HG03064 (cell line): ENCODE data around the gene FHL2.
"Not testable (repeated sequence)": the region's sequence is repeated elsewhere in the genome, so short reads cannot be mapped to it uniquely, and the experiment has no call there.

Experiments
- ATAC-seq: cut with Tn5 transposase; IDR thresholded peaks from one replicate; pipeline ENCODE4 v1.9.1; 2021; ENCODE audit warnings: low read depth; ENCODE audit not compliant: unreplicated experiment

Gene FHL2

DNA sequence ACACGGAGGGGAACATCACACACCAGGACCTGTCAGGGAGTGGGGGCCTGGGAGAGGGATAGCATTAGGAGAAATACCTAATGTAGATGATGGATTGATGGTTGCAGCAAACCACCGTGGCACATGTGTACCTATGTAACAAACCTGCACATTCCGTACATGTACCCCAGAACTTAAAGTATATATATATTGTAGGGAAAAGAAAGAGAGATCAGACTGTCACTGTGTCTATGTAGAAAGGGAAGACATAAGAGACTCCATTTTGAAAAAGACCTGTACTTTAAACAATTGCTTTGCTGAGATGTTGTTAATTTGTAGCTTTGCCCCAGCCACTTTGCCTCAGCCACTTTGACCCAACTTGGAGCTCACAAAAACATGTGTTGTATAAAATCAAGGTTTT is 26.0 kb upstream of the FHL2 start:
- ATAC-seq = not testable (repeated sequence)

- ATAC-seq = no peak
These were observed 23.9 kb upstream of the FHL2 start for GRCh38 chr2:105422801-105423200.

DNA sequence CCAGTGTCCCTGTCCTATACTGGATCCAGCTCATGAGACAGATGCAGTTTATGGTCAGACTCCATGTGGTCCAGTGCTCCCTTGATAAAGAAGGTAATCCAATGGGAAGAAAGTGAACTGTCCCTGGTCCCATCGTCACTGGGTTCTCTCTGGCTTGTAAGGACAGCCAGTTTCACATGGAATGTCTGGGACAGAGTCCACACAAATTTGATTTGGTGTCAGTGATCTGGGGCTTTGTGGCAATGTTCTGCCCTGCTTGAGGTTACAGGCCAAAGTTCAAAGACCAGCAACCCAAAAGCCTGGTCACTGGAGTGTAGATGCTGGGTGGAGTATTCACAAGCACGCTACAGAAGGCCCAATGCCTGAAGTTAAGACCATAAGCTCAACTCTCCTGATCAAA is 22.2 kb upstream of the FHL2 start:
- ATAC-seq = no peak

GRCh38 chr2:105418522-105418921 is 19.7 kb upstream of the FHL2 start:
- no peak for ATAC-seq

GRCh38 chr2:105417857-105418436 is 19.1 kb upstream of the FHL2 start:
- no peak for ATAC-seq

DNA sequence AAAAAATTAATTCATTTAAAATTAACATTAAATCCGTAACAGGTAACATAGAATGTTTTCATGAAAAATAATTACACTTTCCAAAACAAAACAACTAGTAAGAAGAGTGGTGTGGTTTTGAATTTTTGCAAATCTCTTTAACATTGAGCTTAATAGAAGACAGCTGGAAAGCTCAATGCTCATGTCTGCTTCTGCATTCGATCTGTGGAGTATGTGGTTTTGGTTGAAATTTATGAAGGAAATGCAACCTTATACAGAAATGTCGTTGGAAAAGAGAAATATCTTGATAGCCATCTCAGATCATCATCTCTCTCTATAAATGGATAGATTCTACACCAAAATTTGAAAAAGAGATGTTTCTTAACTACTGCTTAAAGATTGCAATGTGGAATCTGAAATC is 17.3 kb upstream of the FHL2 start:
- ATAC-seq = no peak

DNA sequence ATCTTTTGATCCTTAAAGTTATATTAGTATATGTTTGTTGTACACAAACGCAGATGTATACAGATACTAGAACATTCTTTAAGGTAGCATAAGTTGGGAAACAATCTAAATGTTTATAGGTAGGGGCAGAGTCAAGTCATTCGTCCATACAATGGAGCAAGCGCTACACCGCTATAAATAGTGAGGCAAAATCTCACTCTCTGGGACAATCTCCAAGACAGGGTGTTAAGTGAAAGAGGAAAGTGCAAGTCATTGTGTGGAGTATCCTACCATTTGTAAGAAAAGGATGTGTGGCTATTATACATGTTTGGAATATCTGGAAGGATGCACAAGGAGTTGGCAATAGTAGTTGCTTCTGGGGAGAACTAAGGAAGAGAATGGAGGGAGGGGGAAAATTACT is 16.2 kb upstream of the FHL2 start:
- no peak for ATAC-seq

GRCh38 chr2:105413206-105413605 is 14.4 kb upstream of the FHL2 start:
- ATAC-seq = no peak

- ATAC-seq = no peak
These were observed 13.7 kb upstream of the FHL2 start for GRCh38 chr2:105412584-105412983.

GRCh38 chr2:105411720-105412407 is 13.0 kb upstream of the FHL2 start:
- no peak for ATAC-seq

DNA sequence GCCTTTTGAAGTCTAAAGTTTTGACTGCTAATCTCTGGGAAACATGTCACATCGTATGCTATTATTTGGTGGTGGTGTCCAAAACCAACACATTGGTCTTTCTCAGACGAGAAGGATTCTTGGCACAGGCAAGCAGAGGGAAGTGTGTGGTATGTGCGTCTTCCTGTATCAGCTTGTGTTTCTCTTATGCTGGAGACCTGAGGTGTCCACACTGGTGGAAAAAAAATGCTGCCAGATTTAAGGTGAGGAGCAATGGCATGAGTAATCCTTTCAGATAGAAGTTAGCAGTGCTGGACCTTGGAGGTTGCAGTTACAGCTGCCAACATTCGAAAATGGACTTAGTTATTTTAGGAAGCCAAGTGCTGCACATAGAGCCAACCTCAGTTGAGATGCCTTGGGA is 11.7 kb upstream of the FHL2 start:
- ATAC-seq = no peak

GRCh38 chr2:105409717-105410116 is 10.9 kb upstream of the FHL2 start:
- ATAC-seq = no peak

DNA sequence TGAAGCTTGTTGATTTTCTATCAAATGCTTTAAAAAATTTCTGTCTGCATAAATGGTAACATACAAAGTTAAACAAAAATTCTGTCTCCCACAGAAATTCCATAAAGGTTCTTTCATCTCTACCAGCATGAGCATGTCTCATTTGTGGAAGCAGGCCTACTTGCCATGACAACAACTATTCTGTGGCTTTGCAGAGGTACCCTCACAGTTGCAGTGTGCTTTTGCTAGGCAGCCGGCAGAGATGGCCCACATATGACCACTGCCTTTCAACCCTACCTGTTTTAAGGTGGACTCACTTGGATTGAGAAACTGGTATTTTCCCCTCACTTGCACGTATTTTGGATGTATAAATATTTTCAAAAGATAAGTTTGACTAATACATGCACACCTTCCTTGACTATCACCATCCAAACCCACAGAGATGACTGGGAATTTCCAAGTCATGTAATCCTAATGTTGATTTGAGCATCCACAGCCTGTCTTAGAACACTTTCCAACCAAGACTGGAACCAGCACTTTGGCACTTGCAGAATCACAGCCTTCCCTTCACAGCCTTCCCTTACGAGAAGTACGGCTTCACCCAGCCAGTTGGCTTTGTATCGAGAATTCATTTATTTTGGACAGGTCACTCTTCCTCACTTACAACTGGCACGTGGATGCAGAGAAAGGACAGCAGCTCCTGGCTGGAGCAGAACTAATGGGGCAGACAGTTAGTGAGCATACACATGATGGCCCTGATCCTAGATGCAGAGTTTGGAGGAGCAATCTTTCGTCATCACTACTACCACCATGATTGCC is 9.3 kb upstream of the FHL2 start:
- no peak for ATAC-seq

DNA sequence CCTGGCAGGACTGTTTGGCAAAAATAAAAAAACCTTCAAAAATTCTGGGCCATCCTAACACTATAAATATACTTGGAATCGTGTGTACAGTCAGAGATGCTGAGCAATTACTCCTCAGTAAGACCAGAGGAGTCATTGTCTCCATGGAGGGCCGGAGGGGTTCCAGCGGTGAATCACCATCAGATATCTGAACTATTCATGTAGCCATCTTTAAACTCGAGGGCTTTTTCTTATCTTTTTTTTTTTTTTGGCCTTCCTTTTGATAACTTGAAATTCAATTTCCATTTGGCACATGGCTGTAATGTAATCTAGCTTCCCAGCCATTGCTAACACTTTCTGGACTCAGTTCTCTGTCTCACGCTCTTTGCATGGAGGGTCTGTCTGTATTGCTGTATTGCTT is 7.4 kb upstream of the FHL2 start:
- ATAC-seq = no peak

DNA sequence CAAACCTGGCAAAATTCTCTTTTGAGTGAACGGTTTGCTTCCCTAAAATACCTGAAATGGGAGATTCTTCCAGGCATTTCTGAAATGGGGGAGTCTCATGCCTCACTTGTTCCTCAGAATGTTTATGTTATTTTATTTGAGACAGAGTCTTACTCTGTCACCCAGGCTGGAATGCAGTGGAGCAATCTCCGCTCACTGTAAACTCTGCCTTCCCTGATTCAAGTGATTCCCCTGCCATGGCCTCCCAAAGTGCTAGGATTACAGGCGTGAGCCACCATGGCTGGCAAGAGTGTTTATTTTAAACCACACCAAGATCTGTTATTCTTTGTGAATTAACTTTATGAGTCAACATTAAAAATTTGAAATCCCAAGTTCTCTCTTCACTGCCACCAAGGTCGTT is 6.4 kb upstream of the FHL2 start:
- no peak for ATAC-seq

GRCh38 chr2:105404736-105405135 is 5.9 kb upstream of the FHL2 start:
- no peak for ATAC-seq

GRCh38 chr2:105403783-105404698 is 5.2 kb upstream of the FHL2 start:
- ATAC-seq = no peak

DNA sequence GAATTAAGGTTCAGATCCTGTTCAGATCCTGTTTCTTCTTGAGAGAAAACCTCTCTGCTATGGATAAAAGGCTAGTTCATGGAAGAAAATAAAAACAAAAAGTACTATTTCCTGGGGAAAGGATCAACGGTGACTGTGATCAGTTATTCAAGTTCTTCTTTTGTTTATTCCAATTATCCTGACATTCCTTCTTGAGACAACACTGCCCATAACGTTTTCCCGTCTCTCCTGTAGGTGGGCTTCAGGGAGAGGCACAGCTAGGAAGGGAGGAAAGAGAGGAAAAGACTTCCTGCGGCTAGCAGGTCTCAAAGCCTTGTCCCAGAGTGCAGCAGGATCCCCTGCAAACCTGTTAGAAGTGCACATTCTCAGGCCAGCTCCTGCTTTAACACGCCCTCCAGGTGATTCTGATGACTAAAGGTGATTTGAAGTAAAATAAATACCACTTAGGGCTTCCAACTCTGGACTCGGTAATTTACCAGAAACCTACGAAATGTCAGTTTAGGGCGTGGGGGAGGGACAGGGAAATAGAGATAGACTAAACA is 4.5 kb upstream of the FHL2 start:
- no peak for ATAC-seq

DNA sequence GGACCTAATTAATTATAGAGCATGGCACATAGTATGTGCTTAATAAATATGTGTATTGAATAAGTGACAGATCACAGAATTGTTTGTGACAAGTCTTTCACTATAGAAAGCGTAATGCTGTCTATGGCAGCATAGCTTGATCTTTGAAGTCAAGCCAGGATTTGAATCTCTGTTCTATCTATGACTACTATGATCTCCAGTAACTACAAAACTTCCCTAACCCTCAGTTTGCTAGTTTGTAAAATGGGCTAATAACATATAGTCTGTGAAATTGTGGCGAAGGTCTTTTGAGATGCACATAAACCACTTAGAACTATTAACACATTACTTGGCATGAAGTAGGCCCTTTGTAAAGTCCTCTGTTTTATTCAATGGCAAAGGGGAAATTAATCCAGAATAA is 4.0 kb upstream of the FHL2 start:
- ATAC-seq = no peak

- ATAC-seq = no peak
These were observed 3.0 kb upstream of the FHL2 start for GRCh38 chr2:105401867-105402266.

- no peak for ATAC-seq
These were observed 1.3 kb upstream of the FHL2 start for GRCh38 chr2:105400138-105400540.
